ENCODE results near the gene RMND5B.

DNA sequence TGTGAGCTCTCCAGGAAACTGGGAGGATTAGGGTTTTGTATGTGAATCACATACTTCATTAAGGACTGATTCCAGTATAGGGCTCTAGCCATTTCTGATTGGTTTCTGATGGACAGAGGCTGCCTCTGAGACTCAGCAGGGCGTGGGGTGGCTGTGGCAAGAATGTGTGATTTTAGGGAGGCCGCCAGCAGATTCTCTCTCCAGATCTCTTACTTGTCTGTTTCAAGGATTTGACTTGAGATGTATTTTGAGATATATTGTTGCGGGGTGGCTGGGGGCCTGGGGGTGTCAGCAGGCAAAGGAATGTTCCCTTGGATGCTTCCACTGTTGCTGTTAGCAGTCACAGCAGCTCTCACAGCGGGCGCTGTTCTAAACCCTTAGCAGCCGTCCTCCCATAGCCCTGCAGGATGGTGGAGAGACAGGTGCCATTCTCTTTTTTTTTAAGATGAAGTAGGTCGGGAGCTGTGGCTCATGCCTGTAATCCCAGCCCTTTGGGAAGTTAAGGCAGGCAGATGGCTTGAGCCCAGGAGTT is 65.5 kb downstream of the RMND5B start:
- TF ChIP-seq POLR2AphosphoS5 (IDR thresholded peaks at IDR 0.05) (no peak), EZH2 (IDR thresholded peaks at IDR 0.05; ENCODE audit: borderline replicate concordance, insufficient read depth, low read length, poor library complexity, severe bottlenecking) (no peak), SMC3 (conservative IDR thresholded peaks at IDR 0.05; ENCODE audit: poor library complexity) (no peak), MXI1 (conservative IDR thresholded peaks at IDR 0.05; ENCODE audit: poor library complexity, severe bottlenecking) (no peak), EP300 (conservative IDR thresholded peaks at IDR 0.05; ENCODE audit: poor library complexity, severe bottlenecking) (no peak), TAF1 (IDR thresholded peaks at IDR 0.05; ENCODE audit: low read depth) (no peak), RAD21 (conservative IDR thresholded peaks at IDR 0.05) (no peak)
- TF ChIP-seq, protein P1, sequence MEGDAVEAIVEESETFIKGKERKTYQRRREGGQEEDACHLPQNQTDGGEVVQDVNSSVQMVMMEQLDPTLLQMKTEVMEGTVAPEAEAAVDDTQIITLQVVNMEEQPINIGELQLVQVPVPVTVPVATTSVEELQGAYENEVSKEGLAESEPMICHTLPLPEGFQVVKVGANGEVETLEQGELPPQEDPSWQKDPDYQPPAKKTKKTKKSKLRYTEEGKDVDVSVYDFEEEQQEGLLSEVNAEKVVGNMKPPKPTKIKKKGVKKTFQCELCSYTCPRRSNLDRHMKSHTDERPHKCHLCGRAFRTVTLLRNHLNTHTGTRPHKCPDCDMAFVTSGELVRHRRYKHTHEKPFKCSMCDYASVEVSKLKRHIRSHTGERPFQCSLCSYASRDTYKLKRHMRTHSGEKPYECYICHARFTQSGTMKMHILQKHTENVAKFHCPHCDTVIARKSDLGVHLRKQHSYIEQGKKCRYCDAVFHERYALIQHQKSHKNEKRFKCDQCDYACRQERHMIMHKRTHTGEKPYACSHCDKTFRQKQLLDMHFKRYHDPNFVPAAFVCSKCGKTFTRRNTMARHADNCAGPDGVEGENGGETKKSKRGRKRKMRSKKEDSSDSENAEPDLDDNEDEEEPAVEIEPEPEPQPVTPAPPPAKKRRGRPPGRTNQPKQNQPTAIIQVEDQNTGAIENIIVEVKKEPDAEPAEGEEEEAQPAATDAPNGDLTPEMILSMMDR (IDR thresholded peaks at IDR 0.05; ENCODE audit: poor library complexity, severe bottlenecking) = no peak
- TF ChIP-seq, protein P2, sequence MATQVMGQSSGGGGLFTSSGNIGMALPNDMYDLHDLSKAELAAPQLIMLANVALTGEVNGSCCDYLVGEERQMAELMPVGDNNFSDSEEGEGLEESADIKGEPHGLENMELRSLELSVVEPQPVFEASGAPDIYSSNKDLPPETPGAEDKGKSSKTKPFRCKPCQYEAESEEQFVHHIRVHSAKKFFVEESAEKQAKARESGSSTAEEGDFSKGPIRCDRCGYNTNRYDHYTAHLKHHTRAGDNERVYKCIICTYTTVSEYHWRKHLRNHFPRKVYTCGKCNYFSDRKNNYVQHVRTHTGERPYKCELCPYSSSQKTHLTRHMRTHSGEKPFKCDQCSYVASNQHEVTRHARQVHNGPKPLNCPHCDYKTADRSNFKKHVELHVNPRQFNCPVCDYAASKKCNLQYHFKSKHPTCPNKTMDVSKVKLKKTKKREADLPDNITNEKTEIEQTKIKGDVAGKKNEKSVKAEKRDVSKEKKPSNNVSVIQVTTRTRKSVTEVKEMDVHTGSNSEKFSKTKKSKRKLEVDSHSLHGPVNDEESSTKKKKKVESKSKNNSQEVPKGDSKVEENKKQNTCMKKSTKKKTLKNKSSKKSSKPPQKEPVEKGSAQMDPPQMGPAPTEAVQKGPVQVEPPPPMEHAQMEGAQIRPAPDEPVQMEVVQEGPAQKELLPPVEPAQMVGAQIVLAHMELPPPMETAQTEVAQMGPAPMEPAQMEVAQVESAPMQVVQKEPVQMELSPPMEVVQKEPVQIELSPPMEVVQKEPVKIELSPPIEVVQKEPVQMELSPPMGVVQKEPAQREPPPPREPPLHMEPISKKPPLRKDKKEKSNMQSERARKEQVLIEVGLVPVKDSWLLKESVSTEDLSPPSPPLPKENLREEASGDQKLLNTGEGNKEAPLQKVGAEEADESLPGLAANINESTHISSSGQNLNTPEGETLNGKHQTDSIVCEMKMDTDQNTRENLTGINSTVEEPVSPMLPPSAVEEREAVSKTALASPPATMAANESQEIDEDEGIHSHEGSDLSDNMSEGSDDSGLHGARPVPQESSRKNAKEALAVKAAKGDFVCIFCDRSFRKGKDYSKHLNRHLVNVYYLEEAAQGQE (IDR thresholded peaks at IDR 0.05; ENCODE audit: borderline replicate concordance) = no peak

All from neural cell (in vitro differentiated cells).